Endodermal cell (in vitro differentiated cells): ENCODE data around the gene CCND2. TPM values are rescaled to one million over a fixed set of nuclear protein-coding genes. Genes with fewer than 3 reads are reported as not detected.
"Not testable (repeated sequence)": the region's sequence is repeated elsewhere in the genome, so short reads cannot be mapped to it uniquely, and the experiment has no call there.

ENCODE experiments used
- DNase-seq: peaks from one replicate; pipeline ENCODE4 v3.0.0-alpha.2; 2017
- H3K27ac ChIP-seq: 2 replicates; pipeline ENCODE4 v1.5.1; 2013; ENCODE audit warnings: mild to moderate bottlenecking, low read depth, low read length, moderate library complexity
- H3K27me3 ChIP-seq: 2 replicates; pipeline ENCODE4 v1.6.1; 2013; ENCODE audit warnings: mild to moderate bottlenecking, low read length, moderate library complexity; ENCODE audit not compliant: insufficient read depth, control insufficient read depth, poor library complexity, severe bottlenecking
- H3K36me3 ChIP-seq: 2 replicates; pipeline ENCODE4 v1.7.0; 2013; ENCODE audit warnings: mild to moderate bottlenecking, low read length, moderate library complexity; ENCODE audit not compliant: control insufficient read depth, insufficient read depth
- H3K4me1 ChIP-seq: one replicate; pipeline ENCODE4 v1.7.0; 2013; ENCODE audit warnings: low read length; ENCODE audit not compliant: control insufficient read depth, insufficient read depth
- H3K4me3 ChIP-seq: 2 replicates; pipeline ENCODE4 v1.5.1; 2013; ENCODE audit warnings: mild to moderate bottlenecking, low read length, moderate library complexity
- H3K9ac ChIP-seq: 2 replicates; pipeline ENCODE4 v1.6.1; 2013; ENCODE audit warnings: mild to moderate bottlenecking, low read length, moderate library complexity; ENCODE audit not compliant: poor library complexity, severe bottlenecking; ENCODE audit errors: extremely low read depth
- H3K9me3 ChIP-seq: 2 replicates; pipeline ENCODE4 v1.6.1; 2013; ENCODE audit warnings: mild to moderate bottlenecking, low read length, moderate library complexity; ENCODE audit not compliant: control insufficient read depth
- H3K27ac Mint-ChIP-seq: 2 replicates; pipeline ENCODE4 v1.8.0; 2020; ENCODE audit warnings: mixed read lengths
- H3K27me3 Mint-ChIP-seq: 2 replicates; pipeline ENCODE4 v1.8.0; 2021; ENCODE audit warnings: mild to moderate bottlenecking, mixed read lengths; ENCODE audit not compliant: insufficient read depth
- H3K36me3 Mint-ChIP-seq: 2 replicates; pipeline ENCODE4 v1.8.0; 2020; ENCODE audit warnings: low read depth, mixed read lengths
- H3K4me1 Mint-ChIP-seq: 2 replicates; pipeline ENCODE4 v1.8.0; 2020; ENCODE audit warnings: mixed read lengths
- H3K4me3 Mint-ChIP-seq: 2 replicates; pipeline ENCODE4 v1.8.0; 2020; ENCODE audit warnings: mild to moderate bottlenecking, moderate library complexity, mixed read lengths
- H3K9me3 Mint-ChIP-seq: 2 replicates; pipeline ENCODE4 v1.8.0; 2020; ENCODE audit warnings: mild to moderate bottlenecking, mixed read lengths
- CTCF ChIP-seq: fragments of 200-600 bp; sonication (generic); conservative IDR thresholded peaks from 2 replicates; pipeline ENCODE4 v1.5.0; 2021; ENCODE audit warnings: antibody characterized with exemption, mild to moderate bottlenecking
- WGBS, 2 experiments: methylation state at CpG; one replicate each; pipeline versions ENCODE4 v1.1.5 to v1.1.7; 2013; ENCODE audit warnings: missing lambda C conversion rate in 2 of 2, mixed read lengths in 1 of 2; ENCODE audit not compliant: insufficient coverage in 1 of 2, insufficient read length in 1 of 2; 5-methylcytosine and 5-hydroxymethylcytosine counted together
- total RNA-seq, 2 donors: library from RNA; stranded (reverse); fragmentation: NEBNext Ultra II Directional in 1 of 2; extraction: Animal tissue kit (Norgen Biotek cat#: 25700) in 1 of 2; gene quantifications; 2 replicates in 1 of 2; 3 replicates in 1 of 2; pipeline ENCODE4 v1.2.1, GENCODE V29; 2021

CCND2 gene
- total RNA-seq, 2 donors from 2014 or later = 286 to 362 TPM

- Mint-ChIP-seq H3K4me3 (no peak overlapping the region), H3K36me3 (peaks cover 9% of the 10 kb centered on the region), H3K9me3 (peaks cover 12% of the 10 kb centered on the region), H3K4me1 (peaks cover 18% of the 10 kb centered on the region), H3K27ac (no peak overlapping the region), H3K27me3 (peaks cover 11% of the 10 kb centered on the region)
- H3K4me3 ChIP-seq = no peak overlapping the region
- no peak overlapping the region for H3K27ac ChIP-seq
- no peaks in the 10 kb centered on the region for H3K27me3 ChIP-seq
- no peak for DNase-seq
- H3K36me3 ChIP-seq = no peaks in the 10 kb centered on the region
- H3K9ac ChIP-seq = no peak overlapping the region
- WGBS, 2 experiments = 86 to 89% methylated on average over 4 to 7 of the region's 7 CpGs
- no peaks in the 10 kb centered on the region for H3K9me3 ChIP-seq
- TF ChIP-seq CTCF = no peak
- peaks cover 5% of the 10 kb centered on the region for H3K4me1 ChIP-seq
These were observed 30.5 kb upstream of the CCND2 start for GRCh38 chr12:4243091-4243490.

- H3K4me1 Mint-ChIP-seq = peaks cover 18% of the 10 kb centered on the region
- not testable (repeated sequence) for H3K9me3 Mint-ChIP-seq, H3K36me3 ChIP-seq, H3K9ac ChIP-seq, H3K4me3 Mint-ChIP-seq, H3K27me3 ChIP-seq, H3K27ac ChIP-seq, H3K9me3 ChIP-seq, H3K36me3 Mint-ChIP-seq, H3K4me1 ChIP-seq, DNase-seq, H3K4me3 ChIP-seq, H3K27ac Mint-ChIP-seq
- 89 to 96% methylated on average over 9 to 33 of the region's 43 CpGs for WGBS, 2 experiments
- peaks cover 11% of the 10 kb centered on the region for H3K27me3 Mint-ChIP-seq
These were observed 30.0 kb upstream of the CCND2 start for GRCh38 chr12:4243491-4244100.

GRCh38 chr12:4244868-4245267 is 28.7 kb upstream of the CCND2 start:
- Histone ChIP-seq H3K4me3 (no peak overlapping the region), H3K9me3 (no peaks in the 10 kb centered on the region), H3K36me3 (no peaks in the 10 kb centered on the region), H3K27ac (no peak overlapping the region), H3K4me1 (peaks cover 5% of the 10 kb centered on the region), H3K27me3 (no peaks in the 10 kb centered on the region), H3K9ac (no peak overlapping the region)
- H3K36me3 Mint-ChIP-seq = peaks cover 6% of the 10 kb centered on the region
- H3K27me3 Mint-ChIP-seq = peaks cover 14% of the 10 kb centered on the region
- H3K27ac Mint-ChIP-seq = no peak overlapping the region
- peaks cover 1% of the 10 kb centered on the region for H3K9me3 Mint-ChIP-seq
- 86 to 90% methylated on average over 3 to 9 of the region's 9 CpGs for WGBS, 2 experiments
- no peak for DNase-seq
- TF ChIP-seq CTCF = no peak
- no peak overlapping the region for H3K4me3 Mint-ChIP-seq
- H3K4me1 Mint-ChIP-seq = peaks cover 18% of the 10 kb centered on the region

- Histone ChIP-seq H3K4me3 (no peak overlapping the region), H3K4me1 (peaks cover 5% of the 10 kb centered on the region), H3K27ac (no peak overlapping the region), H3K9ac (no peak overlapping the region), H3K36me3 (no peaks in the 10 kb centered on the region), H3K27me3 (no peaks in the 10 kb centered on the region), H3K9me3 (no peaks in the 10 kb centered on the region)
- Mint-ChIP-seq H3K4me3 (no peak overlapping the region), H3K9me3 (peaks cover 1% of the 10 kb centered on the region), H3K36me3 (peaks cover 6% of the 10 kb centered on the region), H3K27ac (no peak overlapping the region), H3K27me3 (peaks cover 16% of the 10 kb centered on the region), H3K4me1 (peaks cover 18% of the 10 kb centered on the region)
- TF ChIP-seq CTCF = no peak
- no peak for DNase-seq
- WGBS, 2 experiments = 94% methylated on average over 4 of the region's 4 CpGs
These were observed 28.1 kb upstream of the CCND2 start for GRCh38 chr12:4245446-4245845.
